Gastrocnemius medialis (tissue), 4 donors: ENCODE measurements around the gene OR8G1. TPM values are rescaled to one million over a fixed set of nuclear protein-coding genes. Genes with fewer than 3 reads are reported as not detected.

Experiments
- ATAC-seq, 2 donors: fragments of 150-250 bp; one replicate each; pipeline ENCODE4 v1.9.1; 2016
- DNase-seq, 2 donors: peaks; one replicate each; pipeline ENCODE4 v3.0.0-alpha.2; 2019
- H3K27ac ChIP-seq, 4 donors: fragments of 200-600 bp; sonication (generic); 1 replicate in 1 of 4; 2 replicates in 3 of 4; pipeline ENCODE4 v1.5.1; 2016 to 2018; ENCODE audit warnings: mild to moderate bottlenecking in 2 of 4, moderate library complexity in 1 of 4
- H3K27me3 ChIP-seq, 3 donors: fragments of 200-600 bp; sonication (generic) in 2 of 3; 1 replicate in 1 of 3; 2 replicates in 2 of 3; pipeline versions ENCODE4 v1.5.1 to v1.6.0; 2016 to 2019; ENCODE audit warnings: mild to moderate bottlenecking in 1 of 3, moderate library complexity in 1 of 3
- H3K36me3 ChIP-seq, 2 donors: fragments of 200-600 bp; sonication (generic) in 1 of 2; one replicate each; pipeline ENCODE4 v1.5.1; 2017 to 2018
- H3K4me1 ChIP-seq, 2 donors: fragments of 200-600 bp; sonication (generic) in 1 of 2; one replicate each; pipeline ENCODE4 v1.5.1; 2016 to 2017; ENCODE audit warnings: mild to moderate bottlenecking in 2 of 2
- H3K4me3 ChIP-seq, 4 donors: fragments of 200-600 bp; sonication (generic) in 3 of 4; 1 replicate in 1 of 4; 2 replicates in 3 of 4; pipeline ENCODE4 v1.5.1; 2016 to 2019; ENCODE audit warnings: mild to moderate bottlenecking in 2 of 4
- H3K9me3 ChIP-seq, 3 donors: fragments of 200-600 bp; sonication (generic) in 2 of 3; 1 replicate in 1 of 3; 2 replicates in 2 of 3; pipeline ENCODE4 v1.5.1; 2016 to 2019
- POLR2A ChIP-seq, 2 donors: fragments of 450-650 bp; IDR thresholded peaks; one replicate each; pipeline ENCODE4 v1.6.1; 2017; ENCODE audit warnings: antibody characterized with exemption in 2 of 2, mild to moderate bottlenecking in 2 of 2, moderate library complexity in 2 of 2
- in situ Hi-C, 4 donors: fragments of 200-750 bp; cut with MboI; loops; one replicate each; pipeline versions ENCODE4 v1.15.0 to v1.8.0; 2017; ENCODE audit warnings: low sequenced_read_pairs in 4 of 4
- intact Hi-C: fragments of 100-400 bp; cut with DNase I; formaldehyde crosslinking; loops from one replicate; pipeline ENCODE4 v1.15.1; 2023; ENCODE audit warnings: low total_unique reads
- total RNA-seq, 4 donors: library from RNA; depleted of rRNA; stranded (reverse); fragments of >200 nt; gene quantifications; one replicate each; pipeline versions ENCODE4 v1.1.0 to v1.2.3, GENCODE V29; 2016
- TF ChIP-seq, protein P1 (sequence below), 5 experiments: fragments of 450-650 bp in 3 of 5; fragments of 200-600 bp in 2 of 5; sonication (generic) in 2 of 5; IDR thresholded peaks in 4 of 5; conservative IDR thresholded peaks in 1 of 5; 1 replicate in 4 of 5; 2 replicates in 1 of 5; pipeline ENCODE4 v1.5.1; 2016 to 2019; ENCODE audit warnings: antibody characterized with exemption in 5 of 5, mild to moderate bottlenecking in 3 of 5, moderate library complexity in 3 of 5

Gene OR8G1
- total RNA-seq, 4 donors from 2014 or later: not detected

DNA sequence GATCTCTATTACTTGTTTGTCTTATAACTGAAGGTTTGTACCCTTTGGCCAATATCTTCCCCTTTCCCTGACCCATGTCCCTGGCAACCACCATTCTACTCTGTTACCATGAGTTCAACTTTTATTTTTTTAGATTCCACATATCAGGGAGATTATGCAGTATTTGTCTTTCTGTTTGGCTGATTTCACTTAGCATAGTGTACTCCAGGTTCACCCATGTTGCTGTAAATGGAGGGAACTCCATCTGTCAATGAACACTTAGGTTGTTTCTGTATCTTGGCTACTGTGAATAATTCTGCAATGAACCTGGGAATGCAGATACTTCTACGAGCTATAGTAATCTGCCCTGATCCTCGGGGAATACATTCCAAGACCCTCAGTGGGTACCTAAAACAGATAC lies 42.9 kb upstream of the OR8G1 start:
- Histone ChIP-seq H3K4me3 (no peak overlapping the region), H3K4me1 (no peaks in the 10 kb centered on the region), H3K27me3 (no peaks in the 10 kb centered on the region), H3K27ac (no peak overlapping the region), H3K36me3 (no peaks in the 10 kb centered on the region), H3K9me3 (no peaks in the 10 kb centered on the region)
- intact Hi-C loops (no loop called here), in situ Hi-C loops (loop anchor here in 1 of 4 donors (5.0 kb wide), 1 partner anchor 126 kb away; no protein-coding TSS in a partner anchor)
- ATAC-seq (no peak), DNase-seq (no peak)
- no peak for TF ChIP-seq POLR2A (IDR thresholded peaks at IDR 0.05)
- TF ChIP-seq, protein P1, sequence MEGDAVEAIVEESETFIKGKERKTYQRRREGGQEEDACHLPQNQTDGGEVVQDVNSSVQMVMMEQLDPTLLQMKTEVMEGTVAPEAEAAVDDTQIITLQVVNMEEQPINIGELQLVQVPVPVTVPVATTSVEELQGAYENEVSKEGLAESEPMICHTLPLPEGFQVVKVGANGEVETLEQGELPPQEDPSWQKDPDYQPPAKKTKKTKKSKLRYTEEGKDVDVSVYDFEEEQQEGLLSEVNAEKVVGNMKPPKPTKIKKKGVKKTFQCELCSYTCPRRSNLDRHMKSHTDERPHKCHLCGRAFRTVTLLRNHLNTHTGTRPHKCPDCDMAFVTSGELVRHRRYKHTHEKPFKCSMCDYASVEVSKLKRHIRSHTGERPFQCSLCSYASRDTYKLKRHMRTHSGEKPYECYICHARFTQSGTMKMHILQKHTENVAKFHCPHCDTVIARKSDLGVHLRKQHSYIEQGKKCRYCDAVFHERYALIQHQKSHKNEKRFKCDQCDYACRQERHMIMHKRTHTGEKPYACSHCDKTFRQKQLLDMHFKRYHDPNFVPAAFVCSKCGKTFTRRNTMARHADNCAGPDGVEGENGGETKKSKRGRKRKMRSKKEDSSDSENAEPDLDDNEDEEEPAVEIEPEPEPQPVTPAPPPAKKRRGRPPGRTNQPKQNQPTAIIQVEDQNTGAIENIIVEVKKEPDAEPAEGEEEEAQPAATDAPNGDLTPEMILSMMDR (IDR thresholded peaks at IDR 0.05 in 4 of 5, conservative IDR thresholded peaks at IDR 0.05 in 1 of 5): no peak

DNA sequence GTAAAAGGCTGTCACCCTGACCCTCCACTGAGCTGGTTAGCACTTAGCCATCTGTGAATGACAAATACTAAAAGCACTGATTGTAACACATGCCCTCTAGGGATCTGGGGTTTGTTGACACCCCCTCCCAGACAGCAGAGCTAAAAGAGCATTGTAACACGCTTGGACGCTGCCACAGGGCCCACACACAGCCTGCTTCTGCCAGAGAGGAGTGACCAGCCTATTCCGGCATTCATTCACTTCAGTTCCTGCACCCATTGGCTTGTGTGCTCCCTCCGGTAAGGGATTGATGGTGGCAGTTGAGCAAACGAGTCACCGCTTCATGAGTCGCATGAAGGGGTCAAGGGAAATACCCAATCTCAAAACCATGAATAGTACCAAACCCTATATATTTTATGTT lies 42.0 kb upstream of the OR8G1 start:
- in situ Hi-C loops (loop anchor here in 1 of 4 donors (5.0 kb wide), 1 partner anchor 127 kb away; no protein-coding TSS in a partner anchor), intact Hi-C loops (no loop called here)
- Histone ChIP-seq H3K4me3 (no peak overlapping the region), H3K36me3 (no peaks in the 10 kb centered on the region), H3K27ac (no peak overlapping the region), H3K27me3 (no peaks in the 10 kb centered on the region), H3K9me3 (no peaks in the 10 kb centered on the region), H3K4me1 (no peaks in the 10 kb centered on the region)
- no peak for TF ChIP-seq POLR2A (IDR thresholded peaks at IDR 0.05)
- TF ChIP-seq, protein P1 (IDR thresholded peaks at IDR 0.05 in 4 of 5, conservative IDR thresholded peaks at IDR 0.05 in 1 of 5): no peak
- no peak for DNase-seq
- ATAC-seq: no peak

DNA sequence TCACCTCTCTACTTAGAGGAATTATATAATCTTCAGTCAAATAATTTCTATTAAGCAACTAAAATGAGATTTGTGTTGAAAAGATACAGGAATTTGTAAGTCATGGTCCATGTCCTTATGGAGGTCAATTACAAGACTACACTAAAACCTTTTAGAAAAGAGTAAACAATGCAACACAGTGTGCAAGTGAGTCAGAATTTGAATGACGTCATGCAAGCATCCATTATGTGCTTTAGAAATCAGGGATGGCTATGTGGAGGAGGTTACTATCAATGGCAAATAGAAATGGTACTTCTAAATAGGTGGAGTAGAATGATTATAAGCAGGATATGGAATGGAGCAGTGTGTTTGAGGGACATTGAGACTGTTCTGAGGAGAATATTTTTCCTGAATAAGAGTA lies 41.2 kb upstream of the OR8G1 start:
- Histone ChIP-seq H3K4me1 (no peaks in the 10 kb centered on the region), H3K36me3 (no peaks in the 10 kb centered on the region), H3K9me3 (no peaks in the 10 kb centered on the region), H3K27ac (no peak overlapping the region), H3K4me3 (no peak overlapping the region), H3K27me3 (no peaks in the 10 kb centered on the region)
- ATAC-seq (no peak), DNase-seq (no peak)
- TF ChIP-seq, protein P1 (IDR thresholded peaks at IDR 0.05 in 4 of 5, conservative IDR thresholded peaks at IDR 0.05 in 1 of 5): no peak
- TF ChIP-seq POLR2A (IDR thresholded peaks at IDR 0.05): no peak
- intact Hi-C loops: no loop called here
- in situ Hi-C loops: loop anchor here in 2 of 4 donors (5.0 to 10.0 kb wide), 2 partner anchors 65 to 127 kb away; no protein-coding TSS in a partner anchor

DNA sequence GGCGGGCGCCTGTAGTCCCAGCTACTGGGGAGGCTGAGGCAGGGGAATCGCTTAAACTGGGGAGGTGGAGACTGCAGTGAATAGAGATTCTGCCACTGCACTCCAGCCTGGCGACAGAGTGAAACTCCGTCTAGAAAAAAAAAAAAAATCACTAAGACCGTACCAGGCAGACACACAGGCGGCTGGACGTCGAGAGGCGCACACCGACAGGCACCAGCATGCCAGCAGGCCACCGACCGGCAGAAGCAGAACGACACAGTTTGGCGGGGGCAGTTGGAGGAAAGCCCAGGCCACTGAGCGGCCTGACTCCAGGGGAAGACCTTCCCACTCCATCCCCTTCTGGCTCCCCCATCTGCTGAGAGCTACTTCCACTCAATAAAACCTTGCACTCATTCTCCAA lies 40.2 kb upstream of the OR8G1 start:
- Histone ChIP-seq H3K27ac (no peak overlapping the region), H3K36me3 (no peaks in the 10 kb centered on the region), H3K4me1 (no peaks in the 10 kb centered on the region), H3K9me3 (no peaks in the 10 kb centered on the region), H3K4me3 (no peak overlapping the region), H3K27me3 (no peaks in the 10 kb centered on the region)
- no peak for TF ChIP-seq POLR2A (IDR thresholded peaks at IDR 0.05)
- TF ChIP-seq, protein P1 (IDR thresholded peaks at IDR 0.05 in 4 of 5, conservative IDR thresholded peaks at IDR 0.05 in 1 of 5): no peak
- no peak for ATAC-seq
- DNase-seq: no peak
- in situ Hi-C loops (loop anchor here in 1 of 4 donors (10.0 kb wide), 1 partner anchor 64 kb away; no protein-coding TSS in a partner anchor), intact Hi-C loops (no loop called here)

DNA sequence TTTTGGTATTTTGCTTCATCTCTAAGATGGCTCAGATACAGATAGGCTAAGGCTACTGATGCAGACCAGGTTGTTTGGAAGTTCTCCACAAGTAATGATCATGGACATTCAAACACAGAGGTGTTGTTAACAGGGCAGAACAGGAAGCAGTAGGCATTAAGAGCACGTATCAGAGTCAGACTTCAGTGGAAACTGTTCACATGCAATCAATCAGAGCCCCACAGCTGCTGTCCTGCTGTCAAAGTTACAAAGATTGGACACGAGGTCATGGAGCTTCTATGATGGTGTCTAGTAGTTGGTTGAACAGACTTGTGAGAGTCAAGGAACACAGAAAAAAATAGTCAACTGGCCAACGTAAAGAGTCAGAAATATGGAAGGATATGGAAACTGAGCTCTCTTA lies 37.9 kb upstream of the OR8G1 start:
- no peaks in the 10 kb centered on the region for H3K4me1 ChIP-seq
- in situ Hi-C loops (loop anchor here in 1 of 4 donors (10.0 kb wide), 1 partner anchor 62 kb away; no protein-coding TSS in a partner anchor), intact Hi-C loops (no loop called here)

More for the DNA sequence above, 37.9 kb upstream of the OR8G1 start:
- no peaks in the 10 kb centered on the region for H3K27me3 ChIP-seq
- no peaks in the 10 kb centered on the region for H3K9me3 ChIP-seq
- H3K27ac ChIP-seq: no peak overlapping the region
- TF ChIP-seq POLR2A (IDR thresholded peaks at IDR 0.05): no peak
- H3K36me3 ChIP-seq: no peaks in the 10 kb centered on the region
- no peak overlapping the region for H3K4me3 ChIP-seq
- ATAC-seq (no peak), DNase-seq (no peak)
